GM19463 (cell line): ENCODE data around the gene NF1.
"Not testable (repeated sequence)": the region's sequence is repeated elsewhere in the genome, so short reads cannot be mapped to it uniquely, and the experiment has no call there.

ENCODE experiments used
- ATAC-seq: cut with Tn5 transposase; IDR thresholded peaks from one replicate; pipeline ENCODE4 v1.9.1; 2021; ENCODE audit warnings: mild to moderate bottlenecking, moderate library complexity; ENCODE audit not compliant: unreplicated experiment

The NF1 gene

GRCh38 chr17:31251105-31251969 is 156.6 kb downstream of the NF1 start:
- no peak for ATAC-seq

- ATAC-seq: no peak
Measured at GRCh38 chr17:31251970-31252328, 157.2 kb downstream of the NF1 start.

- no peak for ATAC-seq
Measured at GRCh38 chr17:31252741-31253140, 158.0 kb downstream of the NF1 start.

- ATAC-seq: no peak
Measured at GRCh38 chr17:31254654-31255053, 159.9 kb downstream of the NF1 start.

- no peak for ATAC-seq
Measured at GRCh38 chr17:31256936-31257335, 162.2 kb downstream of the NF1 start.

GRCh38 chr17:31260151-31260550 is 165.4 kb downstream of the NF1 start:
- no peak for ATAC-seq

- ATAC-seq: no peak
Measured at GRCh38 chr17:31261601-31262000, 166.8 kb downstream of the NF1 start.

- ATAC-seq: not testable (repeated sequence)
Measured at GRCh38 chr17:31262923-31263322, 168.1 kb downstream of the NF1 start.

- ATAC-seq: no peak
Measured at GRCh38 chr17:31266042-31266441, 171.3 kb downstream of the NF1 start.

GRCh38 chr17:31269036-31269577 is 174.3 kb downstream of the NF1 start:
- ATAC-seq: no peak

GRCh38 chr17:31269578-31269983 is 174.8 kb downstream of the NF1 start:
- ATAC-seq: no peak

- no peak for ATAC-seq
Measured at GRCh38 chr17:31272236-31272635, 177.5 kb downstream of the NF1 start.

- no peak for ATAC-seq
Measured at GRCh38 chr17:31272803-31273202, 178.0 kb downstream of the NF1 start.

GRCh38 chr17:31273516-31273915 is 178.7 kb downstream of the NF1 start:
- ATAC-seq: no peak

- ATAC-seq: no peak
Measured at GRCh38 chr17:31274252-31274651, 179.5 kb downstream of the NF1 start.

GRCh38 chr17:31275116-31275515 is 180.3 kb downstream of the NF1 start:
- ATAC-seq: no peak

- ATAC-seq: no peak
Measured at GRCh38 chr17:31279401-31279800, 184.6 kb downstream of the NF1 start.

GRCh38 chr17:31281061-31281460 is 186.3 kb downstream of the NF1 start:
- ATAC-seq: no peak

- ATAC-seq: no peak
Measured at GRCh38 chr17:31283841-31284240, 189.1 kb downstream of the NF1 start.

- no peak for ATAC-seq
Measured at GRCh38 chr17:31286587-31286986, 191.8 kb downstream of the NF1 start.

GRCh38 chr17:31287932-31288331 is 193.2 kb downstream of the NF1 start:
- not testable (repeated sequence) for ATAC-seq

- no peak for ATAC-seq
Measured at GRCh38 chr17:31289790-31290189, 195.0 kb downstream of the NF1 start.

- no peak for ATAC-seq
Measured at GRCh38 chr17:31291820-31292219, 197.0 kb downstream of the NF1 start.
